SH-SY5Y (cell line): ENCODE data around the gene ZKSCAN1.

Experiments
- GATA2 ChIP-seq: IDR thresholded peaks from 2 replicates; pipeline ENCODE4 v1.6.1; 2011; ENCODE audit warnings: mild to moderate bottlenecking, low read depth, low read length
- GATA3 ChIP-seq: IDR thresholded peaks from 2 replicates; pipeline ENCODE4 v1.6.1; 2011; ENCODE audit warnings: low read depth, mild to moderate bottlenecking, low read length, moderate library complexity

DNA sequence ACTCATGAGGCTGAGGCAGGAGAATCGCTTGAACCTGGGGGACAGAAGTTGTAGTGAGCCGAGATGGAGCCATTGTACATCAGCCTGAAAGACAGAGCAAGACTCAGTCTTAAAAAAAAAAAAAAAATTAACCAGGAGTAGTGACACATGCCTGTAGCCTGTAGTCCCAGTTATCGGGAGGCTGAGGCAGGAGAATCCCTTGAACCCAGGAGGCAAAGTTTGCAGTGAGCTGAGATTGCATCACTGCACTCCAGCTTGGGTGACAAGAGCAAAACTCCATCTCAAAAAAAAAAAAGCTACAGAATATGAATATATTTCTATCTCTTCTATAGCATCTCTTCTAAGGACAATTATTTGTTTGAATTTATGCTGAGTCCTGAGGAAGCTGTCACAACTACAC is 46.1 kb upstream of the ZKSCAN1 start:
- TF ChIP-seq GATA2 = no peak
- no peak for TF ChIP-seq GATA3
